Activated CD8-positive, alpha-beta memory T cell treated with anti-CD3 and anti-CD28 coated beads, Interleukin-2, amount 10 ng/mL, durations not matched to agents 7 days and 5 days (primary cell): Measurements from ENCODE around the gene MYOM1. TPM values are rescaled to one million over a fixed set of nuclear protein-coding genes. Genes with fewer than 3 reads are reported as not detected.
"Not testable (repeated sequence)": the region's sequence is repeated elsewhere in the genome, so short reads cannot be mapped to it uniquely, and the experiment has no call there.

Source experiments
- ATAC-seq: fragments of 150-1000 bp; cut with Tn5 transposase; one replicate; pipeline ENCODE4 v1.10.0; 2021; ENCODE audit warnings: moderate library complexity
- CTCF ChIA-PET: fragments of 350-600 bp; sonication (Branson Sonifier 250); formaldehyde crosslinking; loops from one replicate; lab custom pipeline; 2021; ENCODE audit warnings: antibody characterized with exemption; lab: Charles Lee
- DNase-seq: peaks from one replicate; pipeline ENCODE4 v3.0.0-alpha.2; 2020
- H3K27ac Mint-ChIP-seq: one replicate; pipeline ENCODE4 v1.8.0; 2021; ENCODE audit warnings: mild to moderate bottlenecking, mixed read lengths
- H3K27me3 Mint-ChIP-seq: one replicate; pipeline ENCODE4 v1.8.0; 2021; ENCODE audit warnings: mixed read lengths
- H3K36me3 Mint-ChIP-seq: one replicate; pipeline ENCODE4 v1.8.0; 2021; ENCODE audit warnings: mild to moderate bottlenecking, mixed read lengths
- H3K4me1 Mint-ChIP-seq: one replicate; pipeline ENCODE4 v1.8.0; 2021; ENCODE audit warnings: mixed read lengths
- H3K4me3 Mint-ChIP-seq: one replicate; pipeline ENCODE4 v1.8.0; 2021; ENCODE audit warnings: mild to moderate bottlenecking, moderate library complexity, mixed read lengths
- H3K9me3 Mint-ChIP-seq: one replicate; pipeline ENCODE4 v1.8.0; 2022; ENCODE audit warnings: low read depth, mixed read lengths
- total RNA-seq, 2 experiments: library from RNA; stranded (reverse); gene quantifications; one replicate each; pipeline ENCODE4 v1.2.3, GENCODE V29; 2021

Gene MYOM1
- total RNA-seq, 2 experiments from 2014 or later: 1.6 to 3.8 TPM

- Mint-ChIP-seq H3K9me3 (no peaks in the 10 kb centered on the region), H3K4me1 (peaks cover 10% of the 10 kb centered on the region), H3K27ac (no peak overlapping the region), H3K36me3 (no peaks in the 10 kb centered on the region), H3K4me3 (no peak overlapping the region), H3K27me3 (no peaks in the 10 kb centered on the region)
- CTCF ChIA-PET: no interaction called here
- no peak for ATAC-seq
- DNase-seq: no peak
Measured at GRCh38 chr18:3224223-3224622, 4.5 kb upstream of the MYOM1 start.

GRCh38 chr18:3223356-3223755 is 3.6 kb upstream of the MYOM1 start:
- ATAC-seq (no peak), DNase-seq (no peak)
- Mint-ChIP-seq H3K4me1 (peaks cover 10% of the 10 kb centered on the region), H3K4me3 (no peak overlapping the region), H3K9me3 (no peaks in the 10 kb centered on the region), H3K27me3 (no peaks in the 10 kb centered on the region), H3K36me3 (no peaks in the 10 kb centered on the region), H3K27ac (no peak overlapping the region)
- CTCF ChIA-PET: no interaction called here

- Mint-ChIP-seq H3K9me3 (no peaks in the 10 kb centered on the region), H3K27ac (no peak overlapping the region), H3K36me3 (no peaks in the 10 kb centered on the region), H3K4me3 (no peak overlapping the region), H3K27me3 (no peaks in the 10 kb centered on the region), H3K4me1 (peaks cover 10% of the 10 kb centered on the region)
- DNase-seq (no peak), ATAC-seq (no peak)
- CTCF ChIA-PET: no interaction called here
Measured at GRCh38 chr18:3221496-3221895, 1.7 kb upstream of the MYOM1 start.

- H3K27me3 Mint-ChIP-seq, DNase-seq: not testable (repeated sequence)
- CTCF ChIA-PET: interaction anchor here (0.8 kb wide), 1 partner anchor 9 kb away, joined by 4 read pairs; no protein-coding TSS in a partner anchor
Measured at GRCh38 chr18:3220868-3221267, 1.1 kb upstream of the MYOM1 start.

GRCh38 chr18:3219241-3219630 is 532 bp downstream of the MYOM1 start:
- ATAC-seq: no peak
- no peaks in the 10 kb centered on the region for H3K27me3 Mint-ChIP-seq
- H3K36me3 Mint-ChIP-seq: no peaks in the 10 kb centered on the region
- no peak overlapping the region for H3K27ac Mint-ChIP-seq
- H3K4me3 Mint-ChIP-seq: no peak overlapping the region
- H3K4me1 Mint-ChIP-seq: peaks cover 8% of the 10 kb centered on the region
- no peak for DNase-seq
- CTCF ChIA-PET: interaction anchor here (1.8 kb wide), 1 partner anchor 26 kb away, joined by 5 read pairs; no protein-coding TSS in a partner anchor
- H3K9me3 Mint-ChIP-seq: no peaks in the 10 kb centered on the region

More at GRCh38 chr18:3220868-3221267, 1.1 kb upstream of the MYOM1 start:
- not testable (repeated sequence) for H3K4me1 Mint-ChIP-seq, H3K4me3 Mint-ChIP-seq, ATAC-seq, H3K36me3 Mint-ChIP-seq, H3K27ac Mint-ChIP-seq, H3K9me3 Mint-ChIP-seq

GRCh38 chr18:3218819-3219218 is 949 bp downstream of the MYOM1 start:
- no peak overlapping the region for H3K4me3 Mint-ChIP-seq
- CTCF ChIA-PET: interaction anchor here (1.3 to 1.8 kb wide), 2 partner anchors 27 to 90 kb away, joined by 3 to 5 read pairs; no protein-coding TSS in a partner anchor
- no peaks in the 10 kb centered on the region for H3K9me3 Mint-ChIP-seq
- peaks cover 10% of the 10 kb centered on the region for H3K4me1 Mint-ChIP-seq
- DNase-seq (no peak), ATAC-seq (no peak)
- H3K36me3 Mint-ChIP-seq: no peaks in the 10 kb centered on the region
- H3K27me3 Mint-ChIP-seq: no peaks in the 10 kb centered on the region
- H3K27ac Mint-ChIP-seq: no peak overlapping the region

- Mint-ChIP-seq H3K9me3 (no peaks in the 10 kb centered on the region), H3K4me1 (peaks cover 8% of the 10 kb centered on the region), H3K27ac (no peak overlapping the region), H3K36me3 (no peaks in the 10 kb centered on the region), H3K27me3 (no peaks in the 10 kb centered on the region), H3K4me3 (no peak overlapping the region)
- DNase-seq (no peak), ATAC-seq (no peak)
- CTCF ChIA-PET: interaction anchor here (1.3 to 1.8 kb wide), 2 partner anchors 28 to 89 kb away, joined by 3 to 5 read pairs; no protein-coding TSS in a partner anchor
Measured at GRCh38 chr18:3217948-3218647, 1.7 kb downstream of the MYOM1 start.

- H3K27ac Mint-ChIP-seq: no peak overlapping the region
- no peaks in the 10 kb centered on the region for H3K36me3 Mint-ChIP-seq
- H3K9me3 Mint-ChIP-seq: no peaks in the 10 kb centered on the region
- CTCF ChIA-PET: no interaction called here
- H3K4me3 Mint-ChIP-seq: no peak overlapping the region
- peaks cover 7% of the 10 kb centered on the region for H3K4me1 Mint-ChIP-seq
- H3K27me3 Mint-ChIP-seq: no peaks in the 10 kb centered on the region
- ATAC-seq (no peak), DNase-seq (no peak)
Measured at GRCh38 chr18:3216987-3217386, 2.8 kb downstream of the MYOM1 start.

GRCh38 chr18:3214855-3215637 is 4.7 kb downstream of the MYOM1 start:
- DNase-seq (no peak), ATAC-seq (no peak)
- no peaks in the 10 kb centered on the region for H3K9me3 Mint-ChIP-seq
- H3K4me3 Mint-ChIP-seq: no peak overlapping the region
- no peak overlapping the region for H3K27ac Mint-ChIP-seq
- CTCF ChIA-PET: no interaction called here
- H3K4me1 Mint-ChIP-seq: peaks cover 12% of the 10 kb centered on the region
- no peaks in the 10 kb centered on the region for H3K27me3 Mint-ChIP-seq
- no peaks in the 10 kb centered on the region for H3K36me3 Mint-ChIP-seq

- Mint-ChIP-seq H3K27me3 (no peaks in the 10 kb centered on the region), H3K4me1 (peaks cover 19% of the 10 kb centered on the region), H3K9me3 (no peaks in the 10 kb centered on the region), H3K4me3 (no peak overlapping the region), H3K27ac (no peak overlapping the region), H3K36me3 (no peaks in the 10 kb centered on the region)
- ATAC-seq: no peak
- DNase-seq: no peak
- CTCF ChIA-PET: interaction anchor here (1.7 kb wide), 1 partner anchor 32 kb away, joined by 7 read pairs; no protein-coding TSS in a partner anchor
Measured at GRCh38 chr18:3213300-3214059, 6.3 kb downstream of the MYOM1 start.

- Mint-ChIP-seq H3K27ac (no peak overlapping the region), H3K4me1 (peaks cover 19% of the 10 kb centered on the region), H3K9me3 (no peaks in the 10 kb centered on the region), H3K4me3 (no peak overlapping the region), H3K27me3 (no peaks in the 10 kb centered on the region), H3K36me3 (no peaks in the 10 kb centered on the region)
- DNase-seq (no peak), ATAC-seq (no peak)
- CTCF ChIA-PET: interaction anchor here (1.7 kb wide), 1 partner anchor 33 kb away, joined by 7 read pairs; no protein-coding TSS in a partner anchor
Measured at GRCh38 chr18:3212657-3213056, 7.1 kb downstream of the MYOM1 start.

- Mint-ChIP-seq H3K4me1 (peaks cover 19% of the 10 kb centered on the region), H3K4me3 (no peak overlapping the region), H3K27me3 (no peaks in the 10 kb centered on the region), H3K36me3 (peaks cover 2% of the 10 kb centered on the region), H3K27ac (no peak overlapping the region), H3K9me3 (no peaks in the 10 kb centered on the region)
- ATAC-seq (no peak), DNase-seq (no peak)
- CTCF ChIA-PET: no interaction called here
Measured at GRCh38 chr18:3211236-3211992, 8.4 kb downstream of the MYOM1 start.
